Activated CD8-positive, alpha-beta memory T cell treated with anti-CD3 and anti-CD28 coated beads, Interleukin-2, amount 50 U/mL, for 1 hour (primary cell): ENCODE data around the gene SIPA1L3.

Source experiments
- DNase-seq: peaks from one replicate; pipeline ENCODE4 v3.0.0-alpha.2; 2020; ENCODE audit errors: extremely low read depth

Gene SIPA1L3

GRCh38 chr19:38193445-38193844 is 286.4 kb downstream of the SIPA1L3 start:
- DNase-seq = no peak

GRCh38 chr19:38194061-38194701 is 287.2 kb downstream of the SIPA1L3 start:
- no peak for DNase-seq

- DNase-seq = no peak
Observed at GRCh38 chr19:38195237-38195636, 288.2 kb downstream of the SIPA1L3 start.

GRCh38 chr19:38196245-38196837 is 289.3 kb downstream of the SIPA1L3 start:
- DNase-seq = no peak

GRCh38 chr19:38196948-38197656 is 290.1 kb downstream of the SIPA1L3 start:
- no peak for DNase-seq

GRCh38 chr19:38197937-38198704 is 291.1 kb downstream of the SIPA1L3 start:
- DNase-seq = no peak

- no peak for DNase-seq
Observed at GRCh38 chr19:38199340-38199739, 292.3 kb downstream of the SIPA1L3 start.

GRCh38 chr19:38201731-38202130 is 294.7 kb downstream of the SIPA1L3 start:
- no peak for DNase-seq

GRCh38 chr19:38202504-38202903 is 295.5 kb downstream of the SIPA1L3 start:
- DNase-seq = no peak

- no peak for DNase-seq
Observed at GRCh38 chr19:38203197-38203596, 296.2 kb downstream of the SIPA1L3 start.

- DNase-seq = no peak
Observed at GRCh38 chr19:38204096-38204495, 297.1 kb downstream of the SIPA1L3 start.

- no peak for DNase-seq
Observed at GRCh38 chr19:38204728-38205127, 297.7 kb downstream of the SIPA1L3 start.

GRCh38 chr19:38206006-38206745 is 299.2 kb downstream of the SIPA1L3 start:
- DNase-seq = no peak

- no peak for DNase-seq
Observed at GRCh38 chr19:38206928-38207327, 299.9 kb downstream of the SIPA1L3 start.

- DNase-seq = no peak
Observed at GRCh38 chr19:38207543-38207942, 300.5 kb downstream of the SIPA1L3 start.

- DNase-seq = no peak
Observed at GRCh38 chr19:38208571-38208970, 301.6 kb downstream of the SIPA1L3 start.

GRCh38 chr19:38209152-38209551 is 302.1 kb downstream of the SIPA1L3 start:
- DNase-seq = no peak

GRCh38 chr19:38209671-38210457 is 302.9 kb downstream of the SIPA1L3 start:
- no peak for DNase-seq

GRCh38 chr19:38210458-38210987 is 303.5 kb downstream of the SIPA1L3 start:
- DNase-seq = no peak

GRCh38 chr19:38211151-38211591 is 304.2 kb downstream of the SIPA1L3 start:
- DNase-seq = no peak

- no peak for DNase-seq
Observed at GRCh38 chr19:38211766-38212165, 304.8 kb downstream of the SIPA1L3 start.
